PFSK-1 (cell line): ENCODE measurements around the gene BEST2.

ENCODE experiments used
- FOXP2 ChIP-seq: optimal IDR thresholded peaks from 2 replicates; pipeline ENCODE3; 2011; ENCODE audit warnings: borderline replicate concordance, control low read depth, inconsistent platforms; ENCODE audit not compliant: insufficient read depth; ENCODE audit errors: extremely low read length, extremely low read depth
- POLR2AphosphoS5 ChIP-seq: IDR thresholded peaks from 2 replicates; pipeline ENCODE4 v1.6.1; 2012; ENCODE audit warnings: low read depth, mild to moderate bottlenecking, control low read depth, low read length, moderate library complexity
- REST ChIP-seq, 2 experiments: IDR thresholded peaks; 2 replicates each; pipeline versions ENCODE4 v1.6.1 to v1.8.0; 2011 to 2012; ENCODE audit warnings: low read depth in 2 of 2, low read length in 2 of 2, control low read depth in 1 of 2, inconsistent platforms in 1 of 2, mild to moderate bottlenecking in 1 of 2, moderate library complexity in 1 of 2; ENCODE audit not compliant: insufficient read depth in 1 of 2
- SIN3A ChIP-seq: IDR thresholded peaks from 2 replicates; pipeline ENCODE4 v1.6.1; 2012; ENCODE audit warnings: mild to moderate bottlenecking, low read length, moderate library complexity, borderline replicate concordance; ENCODE audit not compliant: insufficient read depth
- TAF1 ChIP-seq: IDR thresholded peaks from 2 replicates; pipeline ENCODE4 v1.6.1; 2012; ENCODE audit warnings: low read length, control low read depth, borderline replicate concordance; ENCODE audit not compliant: insufficient read depth

The BEST2 gene

GRCh38 chr19:12731337-12731736, 20.3 kb upstream of the BEST2 start:
- TF ChIP-seq POLR2AphosphoS5 (no peak), SIN3A (no peak), TAF1 (no peak), FOXP2 (no peak), REST (IDR thresholded peaks at IDR 0.05; ENCODE audit: insufficient read depth in 1 of 2, low read depth in 2 of 2, low read length in 2 of 2) (no peak)

- TF ChIP-seq TAF1 (peak; percentile 51; the same call in 1 of the 2 replicates), POLR2AphosphoS5 (no peak), FOXP2 (no peak)
These were observed 18.0 kb upstream of the BEST2 start for GRCh38 chr19:12733369-12734214.

GRCh38 chr19:12736995-12737834, 14.4 kb upstream of the BEST2 start, which contains the start of gene GET3:
Gene GET3, plus strand, starts transcription at chr19:12737497. Its CDS starts 9 bp downstream, at chr19:12737506.
- TF ChIP-seq REST (IDR thresholded peaks at IDR 0.05; ENCODE audit: insufficient read depth in 1 of 2, low read depth in 2 of 2, low read length in 2 of 2) (peak in 1 of 2 experiments; percentile 44; a peak in 1 of 4 replicates), POLR2AphosphoS5 (peak; percentile 69; the same call in 1 of the 2 replicates), TAF1 (peak; percentile 81; the same call in 1 of the 2 replicates), FOXP2 (no peak), SIN3A (no peak; the same call in 1 of the 2 replicates)

DNA sequence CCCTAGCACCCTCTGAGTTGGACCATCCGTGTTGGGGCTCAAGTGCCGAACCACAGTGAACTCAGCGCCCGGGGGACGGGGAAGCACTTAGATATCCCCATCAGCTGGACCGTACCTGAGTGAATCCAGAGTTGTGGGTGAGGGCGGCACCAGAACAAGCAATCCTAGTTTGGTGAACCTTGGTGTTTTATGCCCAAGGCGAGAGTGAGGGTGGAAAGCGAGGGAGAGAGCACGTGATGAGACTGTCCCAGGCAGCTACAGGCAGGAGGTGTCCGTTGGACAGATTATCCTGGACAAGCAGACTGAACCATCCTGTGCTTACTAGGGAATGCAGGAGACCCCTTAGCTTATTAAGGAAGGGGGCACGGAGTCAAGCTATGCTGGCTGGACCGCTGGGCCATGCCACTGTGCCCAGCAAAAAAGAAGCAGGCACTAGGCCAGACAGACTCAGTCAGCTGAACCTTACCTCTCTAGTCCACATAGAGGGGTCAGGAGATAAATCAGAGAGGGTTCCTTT, 13.7 kb upstream of the BEST2 start:
- TF ChIP-seq REST (IDR thresholded peaks at IDR 0.05; ENCODE audit: insufficient read depth in 1 of 2, low read depth in 2 of 2, low read length in 2 of 2) (no peak), FOXP2 (no peak), POLR2AphosphoS5 (no peak), SIN3A (no peak)

DNA sequence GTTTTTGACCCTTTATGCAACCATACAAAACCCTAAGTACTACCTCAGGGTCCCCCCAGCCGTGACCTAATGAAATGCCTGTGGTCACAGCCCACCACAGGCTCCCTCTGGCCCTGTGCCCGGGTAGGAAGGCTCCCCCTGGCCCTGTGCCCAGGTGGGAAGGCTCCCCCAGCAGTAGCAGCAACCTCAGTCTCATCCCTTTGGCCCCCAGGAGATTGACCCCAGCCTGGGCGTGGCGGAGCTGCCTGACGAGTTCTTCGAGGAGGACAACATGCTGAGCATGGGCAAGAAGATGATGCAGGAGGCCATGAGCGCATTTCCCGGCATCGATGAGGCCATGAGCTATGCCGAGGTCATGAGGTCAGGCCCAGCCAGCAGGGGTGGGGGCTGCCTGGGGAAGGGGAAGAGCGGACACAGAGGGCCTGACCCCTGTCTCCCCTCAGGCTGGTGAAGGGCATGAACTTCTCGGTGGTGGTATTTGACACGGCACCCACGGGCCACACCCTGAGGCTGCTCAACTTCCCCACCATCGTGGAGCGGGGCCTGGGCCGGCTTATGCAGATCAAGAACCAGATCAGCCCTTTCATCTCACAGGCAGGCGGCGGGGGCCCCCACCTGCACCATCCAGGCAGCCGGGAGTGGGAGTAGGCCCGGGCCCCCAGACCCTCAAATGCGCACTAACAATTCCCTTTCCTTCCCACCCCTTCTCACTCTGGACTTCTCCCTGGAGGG, 6.3 kb upstream of the BEST2 start:
- no peak for TF ChIP-seq REST (IDR thresholded peaks at IDR 0.05; ENCODE audit: insufficient read depth in 1 of 2, low read depth in 2 of 2, low read length in 2 of 2)
- TF ChIP-seq SIN3A, result no peak
- TF ChIP-seq TAF1, result no peak
- TF ChIP-seq FOXP2, result no peak
- TF ChIP-seq POLR2AphosphoS5, result no peak
